Gastrocnemius medialis (tissue), 4 donors: ENCODE results near the gene ATXN7L1. TPM values are rescaled to one million over a fixed set of nuclear protein-coding genes. Genes with fewer than 3 reads are reported as not detected.

Source experiments
- ATAC-seq, 2 donors: fragments of 150-250 bp; one replicate each; pipeline ENCODE4 v1.9.1; 2016
- DNase-seq, 2 donors: peaks; one replicate each; pipeline ENCODE4 v3.0.0-alpha.2; 2019
- H3K27ac ChIP-seq, 4 donors: fragments of 200-600 bp; sonication (generic); 1 replicate in 1 of 4; 2 replicates in 3 of 4; pipeline ENCODE4 v1.5.1; 2016 to 2018; ENCODE audit warnings: mild to moderate bottlenecking in 2 of 4, moderate library complexity in 1 of 4
- H3K27me3 ChIP-seq, 3 donors: fragments of 200-600 bp; sonication (generic) in 2 of 3; 1 replicate in 1 of 3; 2 replicates in 2 of 3; pipeline versions ENCODE4 v1.5.1 to v1.6.0; 2016 to 2019; ENCODE audit warnings: mild to moderate bottlenecking in 1 of 3, moderate library complexity in 1 of 3
- H3K36me3 ChIP-seq, 2 donors: fragments of 200-600 bp; sonication (generic) in 1 of 2; one replicate each; pipeline ENCODE4 v1.5.1; 2017 to 2018
- H3K4me1 ChIP-seq, 2 donors: fragments of 200-600 bp; sonication (generic) in 1 of 2; one replicate each; pipeline ENCODE4 v1.5.1; 2016 to 2017; ENCODE audit warnings: mild to moderate bottlenecking in 2 of 2
- H3K4me3 ChIP-seq, 4 donors: fragments of 200-600 bp; sonication (generic) in 3 of 4; 1 replicate in 1 of 4; 2 replicates in 3 of 4; pipeline ENCODE4 v1.5.1; 2016 to 2019; ENCODE audit warnings: mild to moderate bottlenecking in 2 of 4
- H3K9me3 ChIP-seq, 3 donors: fragments of 200-600 bp; sonication (generic) in 2 of 3; 1 replicate in 1 of 3; 2 replicates in 2 of 3; pipeline ENCODE4 v1.5.1; 2016 to 2019
- POLR2A ChIP-seq, 2 donors: fragments of 450-650 bp; IDR thresholded peaks; one replicate each; pipeline ENCODE4 v1.6.1; 2017; ENCODE audit warnings: antibody characterized with exemption in 2 of 2, mild to moderate bottlenecking in 2 of 2, moderate library complexity in 2 of 2
- in situ Hi-C, 4 donors: fragments of 200-750 bp; cut with MboI; loops; one replicate each; pipeline versions ENCODE4 v1.15.0 to v1.8.0; 2017; ENCODE audit warnings: low sequenced_read_pairs in 4 of 4
- intact Hi-C: fragments of 100-400 bp; cut with DNase I; formaldehyde crosslinking; loops from one replicate; pipeline ENCODE4 v1.15.1; 2023; ENCODE audit warnings: low total_unique reads
- total RNA-seq, 4 donors: library from RNA; depleted of rRNA; stranded (reverse); fragments of >200 nt; gene quantifications; one replicate each; pipeline versions ENCODE4 v1.1.0 to v1.2.3, GENCODE V29; 2016
- TF ChIP-seq, protein P1 (sequence below), 5 experiments: fragments of 450-650 bp in 3 of 5; fragments of 200-600 bp in 2 of 5; sonication (generic) in 2 of 5; IDR thresholded peaks in 4 of 5; conservative IDR thresholded peaks in 1 of 5; 1 replicate in 4 of 5; 2 replicates in 1 of 5; pipeline ENCODE4 v1.5.1; 2016 to 2019; ENCODE audit warnings: antibody characterized with exemption in 5 of 5, mild to moderate bottlenecking in 3 of 5, moderate library complexity in 3 of 5

The ATXN7L1 gene
- total RNA-seq, 4 donors from 2014 or later, result 1.6 to 6.6 (median 4.8) TPM

DNA sequence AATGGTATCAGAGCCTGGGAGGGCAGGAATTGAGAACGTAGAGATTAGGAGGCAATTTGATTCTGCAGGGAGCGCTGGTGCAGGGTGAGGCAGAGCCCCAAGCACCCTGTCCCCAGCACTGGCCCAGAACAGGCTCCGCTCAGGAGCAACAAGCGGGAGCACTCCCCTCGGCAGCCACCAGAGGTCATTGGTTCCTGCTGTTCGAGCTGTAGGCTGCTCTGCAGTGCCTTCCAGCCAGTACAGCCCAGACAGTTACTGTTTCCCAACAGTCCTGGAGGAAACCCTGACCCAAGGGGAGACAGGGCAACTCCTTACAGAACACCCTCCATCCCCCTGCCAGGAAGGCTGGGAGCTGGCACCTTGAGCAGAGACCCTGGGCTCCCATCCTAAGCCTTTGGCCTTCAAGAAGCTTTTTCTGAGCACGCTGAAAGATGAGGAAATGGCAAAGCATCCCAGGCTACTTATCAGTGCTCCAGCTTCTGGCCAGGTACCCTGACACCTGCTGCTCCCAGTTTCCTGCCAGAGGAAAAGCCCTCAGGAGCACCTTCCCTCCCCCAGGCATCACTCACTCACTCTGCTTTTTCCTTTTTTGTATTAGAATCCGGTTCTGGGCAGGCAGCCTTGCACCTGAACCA is 223.9 kb downstream of the ATXN7L1 start:
- in situ Hi-C loops (loop anchor here in 1 of 4 donors (25.0 kb wide), 2 partner anchors 385 to 510 kb away; no protein-coding TSS in a partner anchor), intact Hi-C loops (loop anchor here (1.0 to 2.0 kb wide), 2 partner anchors 357 to 390 kb away; no protein-coding TSS in a partner anchor)
- Histone ChIP-seq H3K36me3 (no peaks in the 10 kb centered on the region), H3K27me3 (no peaks in the 10 kb centered on the region), H3K9me3 (no peaks in the 10 kb centered on the region), H3K4me1 (peaks cover 14 to 21% of the 10 kb centered on the region in 2 donors), H3K27ac (no peak overlapping the region), H3K4me3 (no peak overlapping the region)
- TF ChIP-seq, protein P1, sequence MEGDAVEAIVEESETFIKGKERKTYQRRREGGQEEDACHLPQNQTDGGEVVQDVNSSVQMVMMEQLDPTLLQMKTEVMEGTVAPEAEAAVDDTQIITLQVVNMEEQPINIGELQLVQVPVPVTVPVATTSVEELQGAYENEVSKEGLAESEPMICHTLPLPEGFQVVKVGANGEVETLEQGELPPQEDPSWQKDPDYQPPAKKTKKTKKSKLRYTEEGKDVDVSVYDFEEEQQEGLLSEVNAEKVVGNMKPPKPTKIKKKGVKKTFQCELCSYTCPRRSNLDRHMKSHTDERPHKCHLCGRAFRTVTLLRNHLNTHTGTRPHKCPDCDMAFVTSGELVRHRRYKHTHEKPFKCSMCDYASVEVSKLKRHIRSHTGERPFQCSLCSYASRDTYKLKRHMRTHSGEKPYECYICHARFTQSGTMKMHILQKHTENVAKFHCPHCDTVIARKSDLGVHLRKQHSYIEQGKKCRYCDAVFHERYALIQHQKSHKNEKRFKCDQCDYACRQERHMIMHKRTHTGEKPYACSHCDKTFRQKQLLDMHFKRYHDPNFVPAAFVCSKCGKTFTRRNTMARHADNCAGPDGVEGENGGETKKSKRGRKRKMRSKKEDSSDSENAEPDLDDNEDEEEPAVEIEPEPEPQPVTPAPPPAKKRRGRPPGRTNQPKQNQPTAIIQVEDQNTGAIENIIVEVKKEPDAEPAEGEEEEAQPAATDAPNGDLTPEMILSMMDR (IDR thresholded peaks at IDR 0.05 in 4 of 5, conservative IDR thresholded peaks at IDR 0.05 in 1 of 5), result peak; percentile 64 to 89 (median 86)
- TF ChIP-seq POLR2A (IDR thresholded peaks at IDR 0.05), result no peak
- DNase-seq (peak; percentile 53 to 66), ATAC-seq (peak; percentile 85 to 90)

DNA sequence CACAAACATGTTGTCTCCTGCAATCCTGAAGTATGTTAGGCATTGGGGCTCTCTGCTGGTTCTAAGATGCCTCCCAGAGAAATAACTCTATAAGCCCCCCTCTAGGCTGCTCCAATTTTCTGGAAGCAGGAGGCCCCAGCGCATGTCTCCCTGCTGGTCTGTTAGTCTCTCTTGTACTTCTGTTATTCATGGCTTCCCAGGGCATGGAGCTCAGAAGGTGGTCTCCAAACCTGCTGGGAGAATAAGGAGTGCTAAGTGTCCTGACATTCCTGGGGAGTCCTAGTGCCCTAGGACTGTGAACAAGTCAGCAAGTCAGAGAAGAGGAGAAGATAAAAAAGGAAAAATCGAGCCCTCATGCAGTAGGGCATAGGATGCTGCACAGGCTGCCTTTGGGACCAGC is 224.6 kb downstream of the ATXN7L1 start:
- Histone ChIP-seq H3K27ac (no peak overlapping the region), H3K9me3 (no peaks in the 10 kb centered on the region), H3K27me3 (no peaks in the 10 kb centered on the region), H3K4me3 (no peak overlapping the region), H3K4me1 (peaks cover 14 to 21% of the 10 kb centered on the region in 2 donors), H3K36me3 (no peaks in the 10 kb centered on the region)
- TF ChIP-seq POLR2A (IDR thresholded peaks at IDR 0.05), result no peak
- TF ChIP-seq, protein P1 (IDR thresholded peaks at IDR 0.05 in 4 of 5, conservative IDR thresholded peaks at IDR 0.05 in 1 of 5), result no peak
- ATAC-seq, result no peak
- intact Hi-C loops, result loop anchor here (1.0 to 2.0 kb wide), 2 partner anchors 358 to 391 kb away; no protein-coding TSS in a partner anchor
- DNase-seq, result no peak
- in situ Hi-C loops, result loop anchor here in 1 of 4 donors (25.0 kb wide), 2 partner anchors 386 to 511 kb away; no protein-coding TSS in a partner anchor

DNA sequence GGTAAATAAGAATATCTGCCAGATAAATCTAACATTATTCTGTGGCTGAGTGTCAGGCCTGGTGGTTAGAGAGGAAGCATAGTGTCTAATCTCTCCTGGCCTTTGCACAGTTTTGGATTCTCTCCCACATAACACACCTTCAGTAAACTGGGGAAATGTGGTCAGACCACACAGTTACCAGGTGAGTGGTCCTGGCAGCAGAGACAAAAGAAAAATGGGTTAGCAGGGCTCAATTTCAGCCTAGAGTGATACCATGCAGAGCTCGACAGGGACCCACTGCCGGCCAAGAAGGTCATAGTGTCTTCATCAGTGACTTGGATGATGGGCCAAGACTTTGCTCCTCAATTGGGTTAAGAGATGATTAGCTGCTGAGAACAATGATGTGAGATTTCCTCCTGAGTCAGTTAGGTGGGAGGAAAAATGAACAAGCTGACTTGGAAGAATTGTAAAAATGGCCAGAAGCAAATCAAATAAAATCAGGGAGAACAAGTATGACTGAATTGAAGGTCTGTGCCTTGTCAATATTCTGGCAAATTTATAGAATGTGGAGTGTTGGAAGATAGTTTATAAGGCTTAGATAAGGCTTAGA is 225.9 kb downstream of the ATXN7L1 start:
- Histone ChIP-seq H3K27ac (no peak overlapping the region), H3K36me3 (no peaks in the 10 kb centered on the region)
- intact Hi-C loops, result no loop called here

DNA sequence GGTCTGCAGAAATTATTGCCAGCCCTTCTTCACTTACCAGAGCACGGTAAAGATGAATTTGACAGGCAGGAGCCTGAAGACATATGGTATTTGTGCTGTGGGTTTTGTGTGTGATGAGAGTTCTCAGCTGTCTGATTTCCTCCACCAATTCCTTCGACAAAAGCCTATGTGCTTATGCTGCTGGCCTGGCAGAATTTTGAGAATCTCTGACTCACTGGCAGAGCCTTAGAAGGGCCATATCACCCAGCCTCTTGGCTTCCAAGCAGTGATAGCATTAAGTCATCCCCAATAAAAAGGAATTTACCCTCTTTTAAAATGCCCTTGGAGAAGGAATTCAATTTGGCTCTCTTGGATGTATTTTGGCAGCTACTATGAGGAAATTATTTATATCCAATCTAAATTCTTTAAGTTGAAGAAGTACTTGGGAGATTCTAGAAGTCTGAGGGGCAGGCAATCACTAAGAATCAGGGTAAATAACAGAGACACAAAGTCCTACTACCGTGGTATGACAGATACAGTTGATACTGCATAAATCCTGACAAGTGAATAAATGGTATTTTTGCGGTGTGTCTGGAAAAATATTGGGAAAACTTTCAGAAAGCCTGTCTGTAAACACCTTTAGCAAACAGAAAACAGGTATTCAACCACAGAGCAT is 226.5 kb downstream of the ATXN7L1 start:
- no peak for TF ChIP-seq POLR2A (IDR thresholded peaks at IDR 0.05)
- TF ChIP-seq, protein P1 (IDR thresholded peaks at IDR 0.05 in 4 of 5, conservative IDR thresholded peaks at IDR 0.05 in 1 of 5), result no peak
- H3K36me3 ChIP-seq, result no peaks in the 10 kb centered on the region
- peaks cover 21 to 26% of the 10 kb centered on the region in 2 donors for H3K4me1 ChIP-seq
- intact Hi-C loops, result no loop called here
- ATAC-seq, result no peak
- H3K27ac ChIP-seq, result no peak overlapping the region
- no peaks in the 10 kb centered on the region for H3K9me3 ChIP-seq
- in situ Hi-C loops, result loop anchor here (10.0 to 25.0 kb wide), 4 partner anchors 365 to 512 kb away; no protein-coding TSS in a partner anchor
- no peaks in the 10 kb centered on the region for H3K27me3 ChIP-seq
- no peak overlapping the region for H3K4me3 ChIP-seq
- no peak for DNase-seq

More for the DNA sequence above, 225.9 kb downstream of the ATXN7L1 start:
- no peak for TF ChIP-seq POLR2A (IDR thresholded peaks at IDR 0.05)
- TF ChIP-seq, protein P1 (IDR thresholded peaks at IDR 0.05 in 4 of 5, conservative IDR thresholded peaks at IDR 0.05 in 1 of 5), result no peak
- DNase-seq (no peak), ATAC-seq (no peak)
- Histone ChIP-seq H3K9me3 (no peaks in the 10 kb centered on the region), H3K4me3 (no peak overlapping the region), H3K27me3 (no peaks in the 10 kb centered on the region), H3K4me1 (peaks cover 15 to 21% of the 10 kb centered on the region in 2 donors)
- in situ Hi-C loops, result loop anchor here in 1 of 4 donors (25.0 kb wide), 2 partner anchors 387 to 512 kb away; no protein-coding TSS in a partner anchor
